HG03095 (cell line): ENCODE results near the gene LIME1.

Experiments
- ATAC-seq: cut with Tn5 transposase; IDR thresholded peaks from one replicate; pipeline ENCODE4 v1.9.1; 2021; ENCODE audit warnings: moderate library complexity; ENCODE audit not compliant: unreplicated experiment

LIME1 gene

GRCh38 chr20:63696628-63697356, 39.7 kb upstream of the LIME1 start, which contains the start of gene TNFRSF6B:
Gene TNFRSF6B (plus strand): TSS chr20:63696652. CDS start chr20:63696768, 116 bp downstream.
- no peak for ATAC-seq

GRCh38 chr20:63697357-63697867, 39.1 kb upstream of the LIME1 start:
- no peak for ATAC-seq

GRCh38 chr20:63697868-63698545, 38.5 kb upstream of the LIME1 start:
- ATAC-seq, result no peak

GRCh38 chr20:63698739-63699465, 37.6 kb upstream of the LIME1 start:
- ATAC-seq, result no peak

GRCh38 chr20:63699466-63700198, 36.8 kb upstream of the LIME1 start:
- no peak for ATAC-seq

GRCh38 chr20:63700199-63701050, 36.0 kb upstream of the LIME1 start:
- no peak for ATAC-seq

GRCh38 chr20:63701051-63701328, 35.5 kb upstream of the LIME1 start:
- ATAC-seq, result no peak

- ATAC-seq, result no peak
Measured at GRCh38 chr20:63701329-63702035, 35.0 kb upstream of the LIME1 start.

GRCh38 chr20:63702036-63702665, 34.3 kb upstream of the LIME1 start:
- ATAC-seq, result no peak

- no peak for ATAC-seq
Measured at GRCh38 chr20:63702751-63703470, 33.6 kb upstream of the LIME1 start.

GRCh38 chr20:63703471-63703975, 32.9 kb upstream of the LIME1 start:
- no peak for ATAC-seq

- ATAC-seq, result no peak
Measured at GRCh38 chr20:63703976-63704748, 32.3 kb upstream of the LIME1 start.

GRCh38 chr20:63704749-63705117, 31.7 kb upstream of the LIME1 start:
- no peak for ATAC-seq

- ATAC-seq, result no peak
Measured at GRCh38 chr20:63705232-63706026, 31.0 kb upstream of the LIME1 start.

GRCh38 chr20:63706027-63706695, 30.3 kb upstream of the LIME1 start:
- ATAC-seq, result no peak

- no peak for ATAC-seq
Measured at GRCh38 chr20:63706852-63707557, 29.5 kb upstream of the LIME1 start.
